Hepatocyte (in vitro differentiated cells): Measurements from ENCODE around the gene STK32B.

Experiments used
- CTCF ChIP-seq: fragments of 200-600 bp; sonication (generic); IDR thresholded peaks from 2 replicates; pipeline ENCODE4 v1.5.1; 2016; ENCODE audit warnings: antibody characterized with exemption, mild to moderate bottlenecking; ENCODE audit not compliant: poor library complexity
- EZH2 ChIP-seq: fragments of 200-600 bp; sonication (generic); IDR thresholded peaks from 2 replicates; pipeline ENCODE4 v1.6.1; 2016; ENCODE audit warnings: antibody characterized with exemption, mild to moderate bottlenecking, borderline replicate concordance

- TF ChIP-seq EZH2 = no peak
- no peak for TF ChIP-seq CTCF
Measured at GRCh38 chr4:5044341-5044740, 6.9 kb upstream of the STK32B start.
